ENCODE measurements around the gene RCSD1.

- no peak for TF ChIP-seq CTCF (conservative IDR thresholded peaks at IDR 0.05; ENCODE audit: low read length)
- no peak for TF ChIP-seq EZH2phosphoT487 (IDR thresholded peaks at IDR 0.05; ENCODE audit: borderline replicate concordance)
Measured at GRCh38 chr1:167710836-167711235, 80.8 kb downstream of the RCSD1 start.
